ENCODE data around the gene SLC37A1. TPM values are rescaled to one million over a fixed set of nuclear protein-coding genes. Genes with fewer than 3 reads are reported as not detected.

Gene SLC37A1
- total RNA-seq, 1 experiment from 2014 or later, result 37.7 TPM

DNA sequence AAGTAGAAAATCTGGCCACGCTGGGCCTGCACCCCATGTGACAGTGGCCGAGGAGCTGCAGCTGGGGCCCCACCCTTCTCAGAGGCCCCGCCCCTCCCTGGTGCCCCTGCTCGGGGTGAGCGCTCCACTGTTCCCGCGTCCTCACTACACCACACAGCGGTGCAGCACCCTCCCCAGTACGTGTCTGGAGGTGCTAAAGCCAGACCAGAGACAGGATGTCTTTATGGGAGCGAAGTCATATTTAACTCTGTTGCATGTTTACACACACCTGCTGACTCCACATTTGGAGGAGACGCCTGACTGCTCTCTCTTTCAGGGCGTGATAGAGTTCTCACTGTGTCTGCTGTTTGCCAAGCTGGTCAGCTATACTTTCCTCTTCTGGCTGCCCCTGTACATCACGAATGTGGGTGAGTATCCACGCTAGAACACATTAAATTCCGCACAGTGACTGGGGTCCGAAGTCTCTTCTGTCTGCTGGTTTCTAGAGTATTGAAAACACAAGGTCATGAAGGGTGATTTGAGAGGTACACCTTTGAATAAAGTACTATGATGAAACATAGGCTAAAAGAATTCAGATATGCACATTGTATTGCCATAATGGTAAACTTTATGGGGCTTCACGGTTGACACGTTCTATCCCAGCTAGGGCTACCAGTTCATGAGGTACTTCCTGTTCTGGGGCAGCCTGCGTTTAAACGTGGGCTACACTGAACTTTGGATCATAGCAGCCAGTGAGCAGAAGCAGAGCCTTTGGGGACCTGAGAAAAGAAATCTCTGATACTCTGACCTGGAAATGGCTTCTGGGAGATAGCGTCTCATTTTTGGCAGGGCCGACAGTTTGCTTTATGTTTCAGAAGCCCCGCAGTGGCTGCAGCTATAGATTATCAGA, 48.4 kb downstream of the SLC37A1 start:
- no peak overlapping the region for H3T11ph ChIP-seq (ENCODE audit: low read length)
- peaks cover 2 to 76% (median 42%) of the 10 kb centered on the region in 3 experiments; a peak in 5 of 7 replicates for H3K36me3 Mint-ChIP-seq (ENCODE audit: insufficient read depth in 1 of 3, low read depth in 3 of 3)
- no peak overlapping the region for H3K23ac ChIP-seq (ENCODE audit: insufficient read length, low read depth, low read length)
- H3K27me3 ChIP-seq (ENCODE audit: insufficient read depth, low read length), result no peaks in the 10 kb centered on the region
- H3K56ac ChIP-seq (ENCODE audit: insufficient read length, low read depth, low read length), result no peak overlapping the region
- no peaks in the 10 kb centered on the region for H3K79me1 ChIP-seq (ENCODE audit: insufficient read depth, low read depth, low read length, poor library complexity, severe bottlenecking)
- H2BK15ac ChIP-seq (ENCODE audit: low read depth, low read length), result no peak overlapping the region
- DNase-seq, result no peak
- H3K14ac ChIP-seq (ENCODE audit: insufficient read depth, low read length), result no peak overlapping the region
- H3K27ac Mint-ChIP-seq, result no peak overlapping the region; a peak in 1 of 7 replicates
- H3K4me3 Mint-ChIP-seq, result no peak overlapping the region
- no peak overlapping the region for H2BK12ac ChIP-seq (ENCODE audit: insufficient read length, low read depth, low read length)
- H4K20me1 ChIP-seq (ENCODE audit: control insufficient read depth, insufficient read depth, insufficient read length), result no peaks in the 10 kb centered on the region
- H2BK5ac ChIP-seq (ENCODE audit: insufficient read length, low read length), result no peak overlapping the region
- no peaks in the 10 kb centered on the region for H3K79me2 ChIP-seq (ENCODE audit: insufficient read depth, low read length)
- H3K9me3 Mint-ChIP-seq, result no peaks in the 10 kb centered on the region
- H3K4me1 Mint-ChIP-seq, result peaks cover 0 to 2% of the 10 kb centered on the region in 2 experiments; a peak in 2 of 4 replicates
- H2BK120ac ChIP-seq (ENCODE audit: low read depth, low read length, poor library complexity, severe bottlenecking), result no peak overlapping the region
- H3K27ac ChIP-seq (ENCODE audit: insufficient read length, low read depth, low read length), result no peak overlapping the region
- TF ChIP-seq, protein P1, sequence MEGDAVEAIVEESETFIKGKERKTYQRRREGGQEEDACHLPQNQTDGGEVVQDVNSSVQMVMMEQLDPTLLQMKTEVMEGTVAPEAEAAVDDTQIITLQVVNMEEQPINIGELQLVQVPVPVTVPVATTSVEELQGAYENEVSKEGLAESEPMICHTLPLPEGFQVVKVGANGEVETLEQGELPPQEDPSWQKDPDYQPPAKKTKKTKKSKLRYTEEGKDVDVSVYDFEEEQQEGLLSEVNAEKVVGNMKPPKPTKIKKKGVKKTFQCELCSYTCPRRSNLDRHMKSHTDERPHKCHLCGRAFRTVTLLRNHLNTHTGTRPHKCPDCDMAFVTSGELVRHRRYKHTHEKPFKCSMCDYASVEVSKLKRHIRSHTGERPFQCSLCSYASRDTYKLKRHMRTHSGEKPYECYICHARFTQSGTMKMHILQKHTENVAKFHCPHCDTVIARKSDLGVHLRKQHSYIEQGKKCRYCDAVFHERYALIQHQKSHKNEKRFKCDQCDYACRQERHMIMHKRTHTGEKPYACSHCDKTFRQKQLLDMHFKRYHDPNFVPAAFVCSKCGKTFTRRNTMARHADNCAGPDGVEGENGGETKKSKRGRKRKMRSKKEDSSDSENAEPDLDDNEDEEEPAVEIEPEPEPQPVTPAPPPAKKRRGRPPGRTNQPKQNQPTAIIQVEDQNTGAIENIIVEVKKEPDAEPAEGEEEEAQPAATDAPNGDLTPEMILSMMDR (conservative IDR thresholded peaks at IDR 0.05), result no peak
- H3K9ac ChIP-seq (ENCODE audit: extremely low read depth, insufficient read length, low read length), result no peak overlapping the region
- no peak overlapping the region for H3K4ac ChIP-seq (ENCODE audit: low read depth, low read length)
- H3K4me1 ChIP-seq (ENCODE audit: insufficient read depth, low read length), result no peaks in the 10 kb centered on the region
- H2AK5ac ChIP-seq (ENCODE audit: insufficient read length, low read length), result no peak overlapping the region
- H3K18ac ChIP-seq (ENCODE audit: insufficient read length, low read depth, low read length), result no peak overlapping the region
- no peak overlapping the region for H3K4me2 ChIP-seq (ENCODE audit: insufficient read depth, insufficient read length, low read length)
- no peak overlapping the region for H2AFZ ChIP-seq (ENCODE audit: low read length)
- no peaks in the 10 kb centered on the region for H3K9me3 ChIP-seq (ENCODE audit: control insufficient read depth, low read depth, low read length)
- H2BK20ac ChIP-seq (ENCODE audit: low read depth, low read length, poor library complexity, severe bottlenecking), result no peak overlapping the region
- H4K8ac ChIP-seq (replicated peaks; ENCODE audit: insufficient read length, low read depth, low read length), result no peak overlapping the region
- H3K27me3 Mint-ChIP-seq (ENCODE audit: low read depth), result no peaks in the 10 kb centered on the region
- H4K91ac ChIP-seq (ENCODE audit: insufficient read length, low read depth, low read length), result no peak overlapping the region
- H3K23me2 ChIP-seq (ENCODE audit: insufficient read length, low read depth, low read length, poor library complexity, severe bottlenecking), result no peaks in the 10 kb centered on the region
- no CpG with 5 or more reads among the region's 23 CpGs for WGBS (ENCODE audit: extremely low coverage, insufficient read length, low lambda C conversion rate)
- no peak overlapping the region for H4K5ac ChIP-seq (ENCODE audit: insufficient read length, low read depth, low read length)
